ENCODE data around the gene MCHR1. TPM values are rescaled to one million over a fixed set of nuclear protein-coding genes. Genes with fewer than 3 reads are reported as not detected.

Gene MCHR1
- total RNA-seq, 4 donors from 2014 or later = 0.33 to 2.1 TPM; not detected in 2

DNA sequence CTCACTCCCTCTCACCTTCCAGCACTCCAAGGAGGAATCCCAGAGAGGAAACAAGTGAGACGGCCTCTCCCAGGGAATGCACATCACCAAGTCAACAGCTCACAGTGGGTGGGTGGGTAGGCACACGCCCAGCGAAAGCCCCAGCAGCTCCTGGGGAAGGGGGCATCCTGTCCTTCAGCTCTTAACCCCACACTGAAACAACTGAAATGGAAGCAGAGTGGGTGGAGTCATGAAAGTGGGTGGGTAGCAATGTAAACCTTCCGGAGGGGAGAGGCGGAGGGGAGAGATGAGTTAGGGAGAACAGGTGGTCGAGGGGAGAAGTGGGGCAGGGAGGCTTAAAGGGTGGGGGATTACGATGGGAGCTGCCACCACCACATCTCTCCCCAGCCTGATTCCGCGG lies 5.4 kb downstream of the MCHR1 start:
- no peaks in the 10 kb centered on the region for H3K36me3 ChIP-seq
- no peak overlapping the region for H3K27ac ChIP-seq (replicated peaks in 1 of 4)
- H3K4me3 ChIP-seq = no peak overlapping the region
- H3K27me3 ChIP-seq = peaks cover 0 to 3% (median 0%) of the 10 kb centered on the region in 4 donors
- no peak for DNase-seq (ENCODE audit: extremely low spot score)
- intact Hi-C loops (cut with DNase I) = loop anchor here (5.0 to 10.0 kb wide), 2 partner anchors 78 to 210 kb away; no protein-coding TSS in a partner anchor
- TF ChIP-seq, protein P1, sequence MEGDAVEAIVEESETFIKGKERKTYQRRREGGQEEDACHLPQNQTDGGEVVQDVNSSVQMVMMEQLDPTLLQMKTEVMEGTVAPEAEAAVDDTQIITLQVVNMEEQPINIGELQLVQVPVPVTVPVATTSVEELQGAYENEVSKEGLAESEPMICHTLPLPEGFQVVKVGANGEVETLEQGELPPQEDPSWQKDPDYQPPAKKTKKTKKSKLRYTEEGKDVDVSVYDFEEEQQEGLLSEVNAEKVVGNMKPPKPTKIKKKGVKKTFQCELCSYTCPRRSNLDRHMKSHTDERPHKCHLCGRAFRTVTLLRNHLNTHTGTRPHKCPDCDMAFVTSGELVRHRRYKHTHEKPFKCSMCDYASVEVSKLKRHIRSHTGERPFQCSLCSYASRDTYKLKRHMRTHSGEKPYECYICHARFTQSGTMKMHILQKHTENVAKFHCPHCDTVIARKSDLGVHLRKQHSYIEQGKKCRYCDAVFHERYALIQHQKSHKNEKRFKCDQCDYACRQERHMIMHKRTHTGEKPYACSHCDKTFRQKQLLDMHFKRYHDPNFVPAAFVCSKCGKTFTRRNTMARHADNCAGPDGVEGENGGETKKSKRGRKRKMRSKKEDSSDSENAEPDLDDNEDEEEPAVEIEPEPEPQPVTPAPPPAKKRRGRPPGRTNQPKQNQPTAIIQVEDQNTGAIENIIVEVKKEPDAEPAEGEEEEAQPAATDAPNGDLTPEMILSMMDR (IDR thresholded peaks at IDR 0.05) = no peak
- TF ChIP-seq POLR2AphosphoS5 (IDR thresholded peaks at IDR 0.05) (no peak), EP300 (IDR thresholded peaks at IDR 0.05) (no peak), POLR2A (IDR thresholded peaks at IDR 0.05; ENCODE audit: low read depth) (no peak)
- no peaks in the 10 kb centered on the region for H3K9me3 ChIP-seq
- 63% methylated on average over 9 of the region's 9 CpGs for WGBS
- peaks cover 6 to 17% (median 15%) of the 10 kb centered on the region in 4 donors for H3K4me1 ChIP-seq

DNA sequence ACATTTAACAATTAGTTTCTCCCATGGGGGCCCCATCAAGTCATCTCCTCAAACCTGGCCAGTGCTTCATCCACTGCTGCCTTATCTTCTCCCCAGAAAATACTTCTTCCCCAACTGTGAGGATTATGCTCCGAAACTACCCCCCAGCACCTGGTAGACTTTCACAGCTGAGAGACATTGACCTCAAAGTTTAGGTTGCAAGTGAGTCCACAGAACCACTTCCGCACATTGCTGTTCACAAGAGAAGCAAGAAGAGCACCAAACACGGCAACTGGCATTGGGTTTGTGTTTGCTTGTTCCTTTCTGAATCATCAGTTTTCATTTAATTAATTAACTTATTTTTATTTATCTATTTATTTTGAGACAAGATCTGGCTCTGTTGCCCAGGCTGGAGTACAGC lies 6.1 kb downstream of the MCHR1 start:
- Histone ChIP-seq H3K36me3 (no peaks in the 10 kb centered on the region), H3K27me3 (no peaks in the 10 kb centered on the region), H3K27ac (replicated peaks in 1 of 4) (no peak overlapping the region), H3K9me3 (no peaks in the 10 kb centered on the region), H3K4me3 (no peak overlapping the region), H3K4me1 (peaks cover 5 to 12% (median 11%) of the 10 kb centered on the region in 4 donors)
- DNase-seq (ENCODE audit: extremely low spot score) = no peak
- intact Hi-C loops (cut with DNase I) = loop anchor here (10.0 kb wide), 1 partner anchor 209 kb away; no protein-coding TSS in a partner anchor
- whole genome bisulfite sequencing = 91% methylated on average over 3 of the region's 3 CpGs
- no peak for TF ChIP-seq POLR2A (IDR thresholded peaks at IDR 0.05; ENCODE audit: low read depth)
- TF ChIP-seq, protein P1 (IDR thresholded peaks at IDR 0.05) = no peak

DNA sequence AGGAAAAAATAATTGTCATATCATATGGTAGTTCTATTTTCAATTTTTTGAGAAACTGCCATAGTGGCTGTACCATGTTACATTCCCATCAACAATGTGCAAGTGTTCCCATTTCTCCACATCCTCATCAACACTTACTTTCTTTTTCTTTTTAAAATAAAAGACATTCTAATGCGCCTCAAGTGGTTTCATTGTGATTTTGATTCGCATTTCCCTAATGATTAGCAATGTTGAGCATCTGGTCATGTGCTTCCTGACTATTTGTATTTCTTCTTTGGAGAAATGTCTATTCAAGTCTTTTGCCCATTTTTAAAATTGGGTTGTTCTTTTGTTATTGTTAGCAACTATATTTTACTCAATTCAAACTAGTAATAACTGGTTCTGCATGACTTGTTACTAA lies 8.4 kb downstream of the MCHR1 start:
- no peak overlapping the region for H3K27ac ChIP-seq (replicated peaks in 1 of 4)
- no peaks in the 10 kb centered on the region for H3K9me3 ChIP-seq
- TF ChIP-seq, protein P1 (IDR thresholded peaks at IDR 0.05) = no peak
- TF ChIP-seq POLR2A (IDR thresholded peaks at IDR 0.05; ENCODE audit: low read depth) = no peak
- H3K4me1 ChIP-seq = peaks cover 2 to 8% (median 7%) of the 10 kb centered on the region in 4 donors
- no peak overlapping the region for H3K4me3 ChIP-seq
- intact Hi-C loops (cut with DNase I) = loop anchor here (10.0 kb wide), 1 partner anchor 207 kb away; no protein-coding TSS in a partner anchor
- H3K36me3 ChIP-seq = no peaks in the 10 kb centered on the region
- DNase-seq (ENCODE audit: extremely low spot score) = no peak
- 90% methylated on average over 2 of the region's 2 CpGs for WGBS
- H3K27me3 ChIP-seq = no peaks in the 10 kb centered on the region

DNA sequence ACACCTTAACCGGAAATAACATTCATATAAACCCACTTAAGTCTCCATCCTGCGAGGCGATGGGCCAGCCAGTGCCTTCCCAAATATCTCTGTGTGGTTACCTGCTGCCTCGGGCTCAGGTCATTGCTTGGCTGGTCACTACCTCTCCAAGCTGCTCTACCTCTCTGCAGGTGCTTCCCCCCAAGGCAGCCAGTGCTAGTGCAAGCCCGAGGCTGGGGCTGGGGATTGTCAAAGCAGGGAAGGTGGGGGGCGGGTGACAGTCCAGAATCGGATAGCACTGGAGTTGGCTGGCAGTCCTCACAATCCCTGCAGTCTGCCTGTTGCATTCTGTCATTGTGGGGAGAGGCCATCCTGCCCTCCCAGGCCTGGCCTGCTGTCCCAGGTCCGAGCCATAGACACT lies 11.1 kb downstream of the MCHR1 start:
- Histone ChIP-seq H3K4me3 (no peak overlapping the region), H3K27ac (replicated peaks in 1 of 4) (no peak overlapping the region), H3K36me3 (no peaks in the 10 kb centered on the region), H3K27me3 (no peaks in the 10 kb centered on the region), H3K4me1 (peaks cover 6 to 11% (median 8%) of the 10 kb centered on the region in 4 donors), H3K9me3 (no peaks in the 10 kb centered on the region)
- no peak for TF ChIP-seq POLR2A (IDR thresholded peaks at IDR 0.05; ENCODE audit: low read depth)
- TF ChIP-seq, protein P1 (IDR thresholded peaks at IDR 0.05) = no peak
- TF ChIP-seq POLR2AphosphoS5 (IDR thresholded peaks at IDR 0.05) = no peak
- TF ChIP-seq EP300 (IDR thresholded peaks at IDR 0.05) = no peak
- intact Hi-C loops (cut with DNase I) = no loop called here
- DNase-seq (ENCODE audit: extremely low spot score) = no peak
- 82% methylated on average over 7 of the region's 8 CpGs for WGBS

DNA sequence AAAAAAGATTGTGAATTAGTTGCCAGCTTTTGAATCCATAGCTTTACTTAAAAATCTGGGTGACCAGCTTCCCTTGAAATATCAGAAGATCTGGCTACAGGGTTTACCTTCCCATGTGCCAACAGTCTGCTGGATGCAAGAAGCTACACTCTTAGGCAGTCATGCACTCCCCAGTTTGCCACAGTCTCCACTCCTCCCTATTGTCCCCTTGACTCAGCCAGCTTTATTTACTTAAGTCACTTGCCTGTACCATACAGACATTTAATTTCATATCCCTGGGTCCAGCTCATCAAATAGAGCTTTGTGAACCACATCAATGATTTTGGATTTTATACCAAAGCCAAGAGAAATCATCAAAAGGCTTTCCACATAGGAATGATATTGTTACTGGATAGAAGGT lies 12.2 kb downstream of the MCHR1 start:
- TF ChIP-seq, protein P1 (IDR thresholded peaks at IDR 0.05) = no peak
- TF ChIP-seq POLR2AphosphoS5 (IDR thresholded peaks at IDR 0.05) (no peak), EP300 (IDR thresholded peaks at IDR 0.05) (no peak), POLR2A (IDR thresholded peaks at IDR 0.05; ENCODE audit: low read depth) (no peak)
- intact Hi-C loops (cut with DNase I) = no loop called here
- H3K9me3 ChIP-seq = no peaks in the 10 kb centered on the region
- no peak for DNase-seq (ENCODE audit: extremely low spot score)
- no peaks in the 10 kb centered on the region for H3K27me3 ChIP-seq
- no peaks in the 10 kb centered on the region for H3K36me3 ChIP-seq
- peaks cover 6 to 11% (median 8%) of the 10 kb centered on the region in 4 donors for H3K4me1 ChIP-seq
- H3K27ac ChIP-seq (replicated peaks in 1 of 4) = no peak overlapping the region
- H3K4me3 ChIP-seq = no peak overlapping the region

All from esophagus muscularis mucosa (tissue), 4 donors.